ENCODE results near the gene DNM3. TPM values are rescaled to one million over a fixed set of nuclear protein-coding genes. Genes with fewer than 3 reads are reported as not detected.

DNM3 gene
- total RNA-seq, 1 donor from 2014 or later = 2.1 TPM

DNA sequence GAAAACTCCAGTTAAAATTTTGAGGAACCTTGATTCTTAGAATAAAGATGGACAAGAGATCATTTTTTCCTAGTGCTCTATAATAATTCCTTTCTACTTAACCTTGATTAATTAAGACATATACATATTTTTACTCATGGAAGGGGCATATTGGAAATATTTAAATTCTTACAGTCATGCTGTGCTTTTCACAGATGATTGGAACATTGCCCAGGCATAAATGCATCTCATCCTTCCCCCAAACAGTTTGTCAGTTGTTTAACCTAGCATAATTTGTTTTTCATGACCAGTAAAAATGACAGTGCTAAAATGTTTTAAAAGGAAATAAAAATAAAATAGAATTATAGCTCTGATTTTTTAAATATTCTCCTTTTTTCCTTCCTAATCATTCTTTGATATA lies 140.0 kb downstream of the DNM3 start:
- no peak overlapping the region for H3K4me3 Mint-ChIP-seq
- no peaks in the 10 kb centered on the region for H3K36me3 Mint-ChIP-seq
- H3K4me1 Mint-ChIP-seq (ENCODE audit: unreplicated experiment) = no peaks in the 10 kb centered on the region
- DNase-seq (ENCODE audit: extremely low spot score, unreplicated experiment) = no peak
- no peaks in the 10 kb centered on the region for H3K27me3 Mint-ChIP-seq
- H3K27ac Mint-ChIP-seq = no peak overlapping the region
- H3K9me3 Mint-ChIP-seq = no peaks in the 10 kb centered on the region
- no peak for TF ChIP-seq CTCF (conservative IDR thresholded peaks at IDR 0.05)

- Mint-ChIP-seq H3K27ac (no peak overlapping the region), H3K36me3 (no peaks in the 10 kb centered on the region), H3K4me3 (no peak overlapping the region), H3K9me3 (no peaks in the 10 kb centered on the region), H3K4me1 (ENCODE audit: unreplicated experiment) (peaks cover under 1% of the 10 kb centered on the region), H3K27me3 (no peaks in the 10 kb centered on the region)
- DNase-seq (ENCODE audit: extremely low spot score, unreplicated experiment) = no peak
- peak; percentile 43 for TF ChIP-seq CTCF (conservative IDR thresholded peaks at IDR 0.05)
These were observed 142.3 kb downstream of the DNM3 start for GRCh38 chr1:171983584-171983983.

- Mint-ChIP-seq H3K9me3 (no peaks in the 10 kb centered on the region), H3K4me1 (ENCODE audit: unreplicated experiment) (peaks cover 5% of the 10 kb centered on the region), H3K27me3 (no peaks in the 10 kb centered on the region), H3K27ac (no peak overlapping the region), H3K36me3 (no peaks in the 10 kb centered on the region), H3K4me3 (no peak overlapping the region)
- no peak for TF ChIP-seq CTCF (conservative IDR thresholded peaks at IDR 0.05)
- DNase-seq (ENCODE audit: extremely low spot score, unreplicated experiment) = no peak
These were observed 143.0 kb downstream of the DNM3 start for GRCh38 chr1:171984262-171984661.

DNA sequence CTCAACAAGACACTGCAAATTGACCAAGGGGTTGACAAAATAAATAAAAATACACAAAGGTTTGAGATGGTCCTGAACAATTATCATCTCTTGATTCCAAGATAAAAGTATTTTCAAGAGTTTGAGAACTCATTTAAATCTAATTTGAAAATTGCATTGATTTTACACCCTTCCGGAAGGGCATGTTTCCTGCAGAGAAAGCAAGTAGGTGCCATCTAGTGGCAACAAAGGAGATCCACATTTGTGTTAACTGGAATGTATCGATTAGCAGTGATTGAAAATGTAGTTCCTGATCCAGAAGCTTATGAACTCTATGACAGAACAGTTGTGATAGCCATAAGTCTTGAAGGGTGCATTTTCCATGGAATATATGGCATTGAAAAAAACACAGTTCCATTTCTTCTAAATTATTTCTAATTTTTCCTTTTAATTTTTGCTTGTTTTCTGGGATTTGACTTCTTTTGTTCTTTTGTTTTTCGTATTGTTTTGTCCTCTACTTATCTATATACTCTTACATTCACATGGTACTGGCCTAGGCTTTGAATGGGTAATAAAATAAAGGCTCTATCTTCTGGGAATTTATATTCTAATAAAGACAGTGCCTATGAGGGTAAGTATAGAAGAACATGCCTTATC lies 143.7 kb downstream of the DNM3 start:
- no peaks in the 10 kb centered on the region for H3K27me3 Mint-ChIP-seq
- no peak for DNase-seq (ENCODE audit: extremely low spot score, unreplicated experiment)
- H3K4me3 Mint-ChIP-seq = no peak overlapping the region
- H3K9me3 Mint-ChIP-seq = no peaks in the 10 kb centered on the region
- peaks cover 5% of the 10 kb centered on the region for H3K4me1 Mint-ChIP-seq (ENCODE audit: unreplicated experiment)
- no peak overlapping the region for H3K27ac Mint-ChIP-seq
- TF ChIP-seq CTCF (conservative IDR thresholded peaks at IDR 0.05) = peak; percentile 91
- H3K36me3 Mint-ChIP-seq = no peaks in the 10 kb centered on the region

- H3K9me3 Mint-ChIP-seq = no peaks in the 10 kb centered on the region
- peak; percentile 40 for TF ChIP-seq CTCF (conservative IDR thresholded peaks at IDR 0.05)
- no peak overlapping the region for H3K27ac Mint-ChIP-seq
- no peaks in the 10 kb centered on the region for H3K36me3 Mint-ChIP-seq
- no peak for DNase-seq (ENCODE audit: extremely low spot score, unreplicated experiment)
- no peaks in the 10 kb centered on the region for H3K27me3 Mint-ChIP-seq
- H3K4me3 Mint-ChIP-seq = no peak overlapping the region
- peaks cover 5% of the 10 kb centered on the region for H3K4me1 Mint-ChIP-seq (ENCODE audit: unreplicated experiment)
These were observed 144.3 kb downstream of the DNM3 start for GRCh38 chr1:171985639-171986038.
